ENCODE measurements around the gene GPC3.
"Not testable (repeated sequence)": the region's sequence is repeated elsewhere in the genome, so short reads cannot be mapped to it uniquely, and the experiment has no call there.

GPC3 gene

DNA sequence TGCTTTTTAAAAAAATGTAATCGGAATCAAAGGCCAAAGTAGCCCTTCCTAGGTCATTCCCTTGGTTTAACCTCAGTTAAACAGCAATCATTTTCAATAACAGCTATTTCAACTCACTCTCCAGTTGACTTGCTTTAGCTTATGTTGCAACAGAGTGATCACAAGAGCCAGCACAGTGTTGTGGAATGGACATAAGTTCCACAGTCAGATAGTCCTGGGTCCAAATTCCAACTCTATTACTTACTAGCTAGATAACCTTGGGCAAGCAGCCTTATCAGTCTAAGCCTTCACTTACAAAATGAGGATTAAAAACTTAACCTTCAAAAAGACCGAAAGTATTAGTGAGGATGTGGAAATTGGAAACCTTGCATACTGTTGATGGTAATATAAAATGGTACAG, 9.2 kb upstream of the GPC3 start:
- no peak for DNase-seq

DNA sequence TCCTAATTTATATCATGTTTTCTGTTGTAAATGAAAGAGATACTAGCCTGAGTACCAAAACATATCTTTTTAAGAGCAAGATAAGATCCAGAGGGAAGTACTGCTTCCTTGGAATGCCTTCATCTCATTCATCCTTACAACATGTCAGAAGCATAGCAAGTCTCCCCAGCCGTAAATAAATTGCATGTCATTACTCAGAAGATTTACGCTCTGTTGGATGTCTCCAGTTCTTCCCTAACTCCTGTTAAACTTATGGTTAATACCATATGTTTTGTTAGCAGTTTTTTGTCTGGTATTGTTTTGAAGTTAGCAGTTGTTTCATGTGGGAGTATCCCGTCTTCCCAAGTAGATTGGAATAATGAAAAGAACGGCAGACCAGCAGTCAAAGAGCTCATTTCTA, 7.5 kb upstream of the GPC3 start:
- DNase-seq = no peak

DNA sequence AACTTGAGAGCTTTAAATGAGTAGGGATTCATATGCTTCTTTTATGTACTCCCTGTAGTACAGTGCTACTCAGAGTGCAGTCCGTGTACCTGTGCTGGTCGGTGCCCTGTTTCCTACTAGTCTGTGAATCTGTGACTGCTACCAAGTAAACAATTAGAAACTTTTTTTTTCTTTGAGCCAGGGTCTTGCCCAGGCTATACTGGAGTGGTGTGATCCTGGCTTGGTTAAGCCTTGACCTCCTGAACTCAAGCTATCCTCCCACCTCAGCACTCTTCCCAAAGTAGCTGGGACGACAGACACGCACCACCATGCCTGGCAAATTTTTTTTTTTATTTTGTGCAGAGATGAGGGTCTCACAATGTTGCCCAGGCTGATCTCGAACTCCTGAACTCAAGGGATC, 6.4 kb upstream of the GPC3 start:
- DNase-seq = no peak

DNA sequence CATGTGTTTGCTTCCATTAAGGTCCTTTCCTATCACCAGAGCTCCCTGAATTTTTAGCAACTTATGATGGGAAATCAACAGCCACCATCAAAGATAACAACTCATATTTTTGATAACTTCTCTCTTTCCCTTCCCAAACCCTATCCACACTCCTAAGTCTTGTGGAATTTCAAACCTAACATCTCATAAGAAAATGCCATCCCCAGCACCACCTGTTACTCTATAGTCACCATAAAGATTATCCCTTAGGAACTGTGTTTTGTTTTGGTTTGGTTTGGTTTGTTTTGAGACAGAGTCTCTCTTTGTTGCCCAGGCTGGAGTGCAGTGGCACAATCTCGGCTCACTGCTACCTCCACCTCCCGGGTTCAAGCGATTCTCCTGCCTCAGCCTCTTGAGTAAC, 5.7 kb upstream of the GPC3 start:
- not testable (repeated sequence) for DNase-seq

DNA sequence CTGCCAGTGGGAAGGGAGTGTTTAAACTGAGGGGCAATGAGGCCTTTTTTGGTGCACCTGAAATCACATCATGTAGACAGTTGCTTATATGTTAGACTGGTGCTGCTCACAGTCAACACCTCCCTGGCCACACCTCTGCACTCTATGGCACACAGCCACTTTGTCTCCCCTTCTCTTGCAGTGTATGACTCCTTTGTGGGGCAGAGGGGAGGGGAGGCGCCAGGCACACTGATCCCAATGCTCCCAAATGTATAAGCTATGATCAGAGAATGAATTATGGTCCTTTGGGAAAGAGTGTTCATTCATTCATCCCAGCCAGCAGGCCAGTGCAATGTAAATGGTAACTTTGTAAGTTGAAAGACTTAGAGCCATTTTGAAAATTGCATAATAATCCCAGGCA, 4.6 kb upstream of the GPC3 start:
- DNase-seq = no peak

DNA sequence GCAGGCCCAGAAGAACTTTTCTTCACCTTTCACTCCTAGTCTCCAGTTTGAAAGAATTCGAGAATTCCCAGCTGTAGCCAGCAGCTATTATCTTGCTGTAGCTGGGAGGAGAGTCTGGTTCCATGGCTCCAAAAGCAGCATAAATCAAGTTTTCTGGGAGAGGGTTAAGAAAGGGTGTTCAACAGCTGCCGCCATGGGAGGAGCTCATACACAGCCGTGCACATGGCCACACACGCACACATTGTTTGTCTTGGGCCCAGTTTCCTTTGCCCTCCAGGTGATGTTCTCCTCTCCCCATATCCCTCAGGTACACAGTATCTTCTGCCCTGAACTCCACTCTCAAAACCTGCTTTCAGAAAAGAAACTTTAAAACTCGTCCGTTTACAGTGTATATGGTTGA, 4.1 kb upstream of the GPC3 start:
- DNase-seq = no peak

DNA sequence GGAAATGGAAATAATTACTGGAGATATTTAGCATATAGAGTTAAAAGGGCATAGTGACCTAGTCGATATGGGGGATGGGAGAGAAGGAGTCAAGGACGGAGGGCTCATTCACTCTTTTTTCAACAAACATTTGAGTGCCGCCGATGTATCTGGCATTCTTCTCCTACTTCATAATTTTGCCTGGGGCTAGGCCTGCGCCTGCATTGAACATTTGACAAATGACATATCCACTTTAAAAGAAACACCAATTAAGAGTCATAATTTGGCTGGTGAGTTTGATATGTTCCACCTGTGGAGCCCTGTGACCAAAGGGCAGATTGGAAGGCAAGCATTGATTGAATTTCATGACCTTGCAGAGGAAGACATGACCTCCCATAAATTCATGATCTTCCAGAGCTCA, 2.6 kb upstream of the GPC3 start:
- no peak for DNase-seq

DNA sequence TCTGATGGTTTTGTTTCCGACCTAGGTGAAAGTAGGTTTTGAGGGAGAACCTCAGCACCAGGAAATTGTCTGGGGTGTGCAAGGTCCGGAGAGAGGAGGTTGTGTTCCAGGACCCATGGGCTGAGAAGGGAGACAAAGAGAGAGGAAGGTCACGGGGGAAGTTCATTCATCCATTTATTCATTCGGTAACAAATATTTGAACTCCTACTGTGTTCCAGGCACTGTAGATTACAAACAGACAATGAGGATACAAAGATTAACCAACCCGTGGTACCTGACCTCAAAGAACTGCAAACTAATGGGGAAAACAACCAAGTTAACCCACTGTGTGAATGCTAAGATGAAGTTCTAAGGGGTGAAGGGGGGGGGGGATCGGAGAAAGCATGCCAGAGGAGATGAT, 1.8 kb upstream of the GPC3 start:
- DNase-seq = no peak

DNA sequence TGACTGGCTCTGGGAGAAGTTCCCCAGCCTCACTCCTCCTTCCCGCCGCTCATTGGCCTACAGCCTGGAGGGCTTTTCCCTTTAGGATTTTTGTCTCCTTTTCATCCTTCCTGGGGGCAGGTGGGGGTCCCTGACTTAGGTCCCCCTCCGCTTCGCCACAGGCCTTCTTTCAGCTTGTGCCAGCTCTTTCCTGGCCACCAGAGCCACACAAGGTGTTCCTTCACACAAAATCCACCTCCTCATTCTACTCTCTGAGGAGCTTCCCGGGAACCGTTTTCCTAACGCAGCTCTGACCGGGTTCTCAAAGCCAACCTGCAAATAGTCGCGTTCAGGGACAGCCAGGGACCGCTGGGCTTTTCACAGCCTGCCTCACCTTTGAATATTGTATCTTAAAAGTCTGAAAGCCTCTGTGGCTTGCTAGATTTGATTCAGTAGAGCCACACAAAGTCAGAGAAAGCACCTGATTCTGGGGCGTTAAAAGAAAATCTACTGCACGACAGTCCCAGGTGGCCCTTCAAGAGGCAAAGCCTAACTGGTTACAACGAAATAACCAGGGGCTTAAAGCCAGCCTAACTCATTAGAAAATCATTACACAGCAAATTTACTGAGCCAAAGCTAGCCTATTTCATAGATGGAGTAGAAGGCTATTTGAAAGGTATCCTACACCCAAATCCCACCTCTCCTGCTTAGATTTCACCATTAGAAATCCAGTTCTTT, 731 bp upstream of the GPC3 start:
- no peak for DNase-seq

DNA sequence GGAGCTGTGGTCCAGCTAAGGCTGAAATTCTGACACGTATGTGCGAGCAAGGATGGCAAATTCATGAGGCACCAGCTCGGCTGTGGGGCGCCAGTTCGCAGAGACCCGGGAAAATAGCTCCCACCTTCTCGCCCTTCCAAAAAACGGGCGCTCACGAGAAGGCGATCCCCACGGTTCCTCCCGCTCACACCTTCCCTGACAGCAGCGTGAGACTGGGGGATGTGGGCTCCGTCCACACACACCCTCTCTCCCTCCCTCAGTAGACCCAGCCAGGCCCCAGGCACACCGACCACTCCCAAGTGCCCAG, 584 bp downstream of the GPC3 start:
- DNase-seq = no peak

DNA sequence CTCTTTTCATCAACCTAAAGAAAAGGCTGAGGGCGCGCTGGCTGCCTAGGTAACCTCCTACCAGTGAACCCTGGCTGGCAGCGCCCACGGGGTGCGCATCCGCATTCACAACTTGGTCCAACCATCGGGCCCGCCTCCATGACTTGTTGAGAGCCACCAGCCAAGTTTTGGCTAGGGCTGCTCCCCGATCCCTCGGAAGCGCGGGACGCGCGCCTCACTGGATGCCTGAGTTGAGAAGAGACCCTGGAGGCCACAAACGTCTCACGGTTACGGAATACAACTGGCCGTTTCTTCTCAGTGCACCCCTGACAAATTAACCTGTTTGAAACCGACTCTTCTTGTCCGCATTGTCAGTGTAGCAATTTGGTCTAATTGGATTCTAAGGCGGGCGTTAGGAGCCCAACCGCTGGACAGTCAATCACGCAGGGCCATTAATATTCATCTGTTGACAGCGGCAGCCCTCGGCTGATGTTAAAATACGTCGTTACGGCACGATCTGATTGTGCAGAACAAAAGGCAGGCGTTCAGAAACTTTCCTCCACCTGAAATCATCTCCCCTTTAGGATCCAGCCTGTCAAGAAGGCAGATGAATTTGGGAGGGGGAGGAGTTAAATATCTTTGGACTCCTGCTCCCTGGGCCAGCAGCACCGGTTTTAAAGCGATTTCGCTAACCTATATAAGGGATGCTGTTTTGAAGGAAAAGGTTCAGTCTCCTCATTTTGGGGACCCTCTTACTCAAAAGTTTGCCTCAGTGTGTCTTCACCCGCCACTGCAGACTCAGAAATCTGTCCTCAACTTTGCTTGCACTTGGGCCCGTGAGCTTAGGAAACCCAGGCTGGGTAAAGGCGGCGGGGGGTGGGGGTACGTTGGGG, 1.2 kb downstream of the GPC3 start:
- no peak for DNase-seq

DNA sequence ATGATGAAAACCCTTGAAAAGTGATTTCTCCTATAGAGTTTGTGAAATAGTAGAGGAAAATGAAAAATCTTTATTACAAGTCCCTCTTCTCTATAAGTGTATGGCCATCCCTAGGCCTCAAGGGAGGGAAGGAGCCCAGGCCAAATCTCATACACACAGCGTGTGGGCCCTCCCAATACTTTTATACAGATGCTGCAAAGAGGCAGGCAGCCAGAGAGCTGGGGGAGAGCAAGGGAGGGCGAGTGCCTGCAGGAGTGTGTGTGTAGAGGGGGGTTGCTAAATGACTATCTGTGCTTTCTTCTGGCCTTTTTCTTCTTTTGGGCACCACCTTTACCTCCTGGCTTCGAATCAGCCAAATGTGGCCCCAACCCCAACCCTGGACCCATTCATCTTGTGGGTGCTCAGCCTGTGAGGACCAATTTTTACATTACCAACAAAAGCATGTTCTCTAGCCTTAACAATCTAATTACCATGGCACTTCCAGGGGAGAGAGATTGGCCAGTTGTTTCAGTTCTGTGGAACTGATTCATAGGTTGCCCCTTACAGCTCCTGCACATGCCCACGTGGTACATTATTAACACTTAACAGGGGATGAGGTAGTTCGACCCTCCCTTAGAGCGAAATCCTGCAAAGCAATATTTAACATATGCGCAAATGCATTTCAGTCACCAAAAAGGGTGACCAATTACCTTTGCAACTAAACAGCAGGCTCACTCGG, 2.0 kb downstream of the GPC3 start:
- no peak for DNase-seq

DNA sequence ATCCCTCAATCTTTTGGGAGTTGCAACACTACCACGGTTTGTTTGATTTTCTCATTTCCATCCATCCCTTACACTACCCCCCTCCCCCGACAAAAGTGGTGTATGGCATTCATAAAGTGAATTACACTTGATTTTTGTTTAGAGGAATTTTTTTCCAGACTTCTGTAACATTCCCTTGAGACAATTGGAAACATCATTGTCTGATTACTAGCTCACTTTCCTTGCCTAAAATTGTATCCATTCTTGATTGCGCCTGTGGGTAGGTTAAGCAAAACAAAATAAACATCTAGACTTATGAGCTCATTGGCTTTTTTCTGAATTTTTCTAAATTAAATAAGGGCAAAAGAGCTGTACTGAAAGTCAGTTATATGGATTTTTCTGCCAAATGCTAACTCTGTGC, 3.5 kb downstream of the GPC3 start:
- DNase-seq = no peak

DNA sequence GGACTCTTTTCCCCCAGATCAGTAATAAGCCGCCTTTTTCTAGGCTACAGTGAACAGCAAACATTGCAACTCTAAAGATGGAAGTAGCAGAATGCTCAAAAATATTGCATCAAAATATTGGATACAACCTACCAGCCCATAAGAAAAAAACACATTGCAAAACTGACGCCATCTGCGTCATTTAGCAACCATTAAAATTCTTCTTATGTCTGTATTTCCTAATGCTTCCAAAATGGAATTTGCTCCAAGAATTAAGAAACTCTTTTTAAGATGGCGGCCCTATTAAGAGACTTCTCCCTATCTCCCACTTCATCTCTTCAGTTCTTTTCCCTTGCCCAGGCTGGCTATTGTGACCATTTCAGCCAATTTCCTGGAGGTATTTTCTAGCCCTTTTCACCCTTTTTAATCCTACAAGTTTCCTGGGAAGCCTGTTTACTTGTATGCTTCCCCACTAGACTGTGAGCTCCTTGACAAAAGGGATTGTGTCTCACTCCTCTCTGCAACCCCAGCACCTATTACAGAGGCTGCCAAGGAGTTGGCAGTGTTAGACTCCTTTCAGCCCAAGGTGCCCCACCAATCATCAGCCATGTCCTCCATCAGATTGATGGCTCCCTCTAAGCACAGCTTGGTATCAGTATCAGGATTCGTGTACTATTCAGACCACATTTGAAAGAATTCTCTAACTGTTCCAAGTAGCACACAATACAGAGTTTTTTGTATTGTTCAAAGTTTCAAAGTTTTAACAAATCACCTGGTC, 4.4 kb downstream of the GPC3 start:
- no peak for DNase-seq

DNA sequence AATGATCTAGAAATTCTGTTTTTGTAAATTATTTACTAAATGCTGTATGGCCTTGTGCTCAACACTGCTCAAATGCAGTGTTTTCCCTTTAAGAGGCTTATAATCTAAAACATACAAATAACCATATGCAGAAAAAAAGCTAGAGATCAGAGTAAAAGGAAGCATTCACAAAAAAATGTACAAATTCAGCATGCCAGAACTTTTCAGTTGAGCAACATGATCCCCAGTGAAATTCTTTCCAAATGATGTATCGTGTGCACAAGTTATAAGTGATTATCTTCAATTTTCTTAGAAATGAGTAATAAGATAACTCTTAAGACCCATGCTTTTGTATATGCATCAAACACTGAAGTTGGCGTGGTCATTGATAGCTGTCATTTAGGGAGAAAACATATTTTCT, 5.0 kb downstream of the GPC3 start:
- no peak for DNase-seq

DNA sequence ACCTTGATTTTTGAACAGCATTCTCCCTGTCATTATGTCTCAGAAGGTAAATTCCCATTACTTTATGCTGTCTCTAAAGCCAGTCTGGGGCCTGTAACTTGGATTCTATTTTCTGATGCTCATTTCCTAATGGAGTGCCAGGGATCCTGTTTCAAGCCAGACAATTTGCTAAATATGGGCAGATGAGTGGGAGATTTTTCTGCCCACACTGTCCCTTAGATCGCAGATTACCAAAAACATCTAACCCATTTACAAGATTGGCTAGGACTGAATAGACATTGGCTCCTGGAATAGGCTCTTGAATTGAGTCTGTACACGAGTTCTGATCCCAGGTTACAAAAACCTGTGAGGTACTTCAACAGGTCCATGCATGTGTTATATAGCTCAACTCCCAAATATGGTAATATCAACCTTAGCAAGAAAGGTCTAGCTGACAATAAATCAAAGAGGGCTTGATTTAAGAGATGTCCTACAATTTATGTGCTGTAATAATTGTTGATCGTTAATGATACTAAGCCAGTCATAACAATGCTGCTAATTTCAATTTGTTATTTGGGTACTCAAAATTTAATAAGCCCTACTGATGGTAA, 5.7 kb downstream of the GPC3 start:
- no peak for DNase-seq

DNA sequence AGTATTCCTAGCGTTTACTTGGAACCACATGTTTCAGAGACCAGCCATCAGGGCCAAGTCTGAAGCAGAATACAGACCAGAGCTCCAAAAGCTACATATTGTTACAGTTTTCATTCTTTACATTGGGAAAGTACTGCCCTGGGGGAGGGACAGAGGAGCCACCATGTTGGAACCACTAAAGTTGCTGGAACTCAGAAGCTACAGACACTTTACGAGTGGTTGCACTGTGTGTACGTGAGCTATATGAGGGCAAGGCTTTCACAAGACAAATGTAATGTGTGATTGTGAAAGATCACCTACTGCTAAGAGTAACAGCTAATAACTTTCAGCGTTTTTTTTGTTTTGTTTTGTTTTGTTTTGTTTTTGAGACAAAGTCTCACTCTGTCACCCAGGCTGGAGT, 11.7 kb downstream of the GPC3 start:
- DNase-seq = no peak

DNA sequence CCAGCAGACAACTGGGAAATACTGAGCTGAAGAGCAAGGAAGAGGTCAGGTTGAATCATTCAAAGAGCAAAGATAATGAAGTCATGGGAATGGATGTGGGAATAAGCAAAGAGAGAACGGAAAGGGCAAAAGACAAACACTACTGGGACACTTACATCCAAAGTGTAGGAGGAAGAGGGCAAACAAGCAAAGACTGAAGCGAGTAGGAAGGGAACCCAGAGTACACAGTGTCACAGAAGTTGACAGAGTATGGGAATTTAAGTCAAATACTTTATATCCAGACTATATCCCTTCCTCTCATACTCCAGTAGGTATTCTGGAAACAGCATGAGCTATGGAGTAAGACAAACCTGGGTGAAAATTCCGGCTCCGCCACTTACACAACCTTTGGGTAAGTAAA, 12.5 kb downstream of the GPC3 start:
- no peak for DNase-seq

DNA sequence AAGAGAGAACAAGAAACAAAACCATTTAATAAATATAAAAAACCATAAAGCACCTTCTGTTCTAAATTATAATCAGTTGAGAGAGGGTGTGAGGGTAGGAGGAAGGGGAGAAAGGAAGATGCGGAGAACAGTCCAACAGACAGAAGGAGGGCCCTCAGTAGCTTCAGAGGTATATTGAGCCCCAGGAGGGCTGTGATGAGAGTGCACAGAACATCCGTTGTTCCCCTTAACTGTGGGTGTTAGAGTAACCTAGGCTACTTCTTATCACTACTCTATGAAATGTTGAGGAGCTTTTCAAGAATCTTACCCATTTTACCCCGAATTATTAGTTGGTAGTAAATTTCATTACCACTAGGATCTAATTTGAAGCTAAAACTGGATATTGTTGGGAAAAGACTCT, 13.8 kb downstream of the GPC3 start:
- DNase-seq = no peak

DNA sequence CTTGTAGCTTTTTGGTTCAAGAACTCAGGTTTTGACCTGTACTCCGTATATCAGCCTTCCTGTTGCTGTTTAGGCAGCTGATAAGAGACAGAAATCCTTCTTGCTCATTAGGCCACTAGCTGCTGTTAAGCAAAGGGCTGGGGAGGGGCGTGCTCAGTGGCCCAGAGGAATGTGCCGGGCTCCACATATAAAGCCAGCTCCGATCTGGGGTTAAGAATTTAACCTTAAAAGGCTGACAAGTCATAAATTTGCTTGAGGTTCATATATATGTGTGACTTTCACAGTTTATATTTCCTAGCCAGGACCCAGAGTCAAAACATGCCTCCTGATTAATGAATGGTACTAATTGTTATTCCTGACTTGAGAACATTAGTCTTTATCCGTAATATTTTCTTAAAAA, 15.3 kb downstream of the GPC3 start:
- no peak for DNase-seq

DNA sequence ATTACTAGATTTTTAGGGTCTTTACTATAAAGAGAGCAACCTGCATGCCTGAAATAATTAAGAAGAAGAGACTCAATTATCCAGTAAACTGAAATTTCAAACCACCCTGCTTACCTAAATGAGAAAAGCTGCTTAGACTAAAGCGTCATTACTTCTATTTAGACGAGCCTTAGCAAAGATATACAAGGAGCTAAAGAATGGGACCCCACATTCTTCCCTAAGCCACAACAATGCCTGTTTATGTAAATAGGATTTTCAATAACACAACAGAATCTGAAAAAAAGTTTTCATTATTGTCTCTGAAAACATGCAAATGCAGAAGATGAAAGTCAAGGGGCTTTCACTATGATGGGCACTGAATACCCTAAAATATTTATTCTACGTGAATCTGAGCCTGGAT, 16.2 kb downstream of the GPC3 start:
- DNase-seq = no peak

DNA sequence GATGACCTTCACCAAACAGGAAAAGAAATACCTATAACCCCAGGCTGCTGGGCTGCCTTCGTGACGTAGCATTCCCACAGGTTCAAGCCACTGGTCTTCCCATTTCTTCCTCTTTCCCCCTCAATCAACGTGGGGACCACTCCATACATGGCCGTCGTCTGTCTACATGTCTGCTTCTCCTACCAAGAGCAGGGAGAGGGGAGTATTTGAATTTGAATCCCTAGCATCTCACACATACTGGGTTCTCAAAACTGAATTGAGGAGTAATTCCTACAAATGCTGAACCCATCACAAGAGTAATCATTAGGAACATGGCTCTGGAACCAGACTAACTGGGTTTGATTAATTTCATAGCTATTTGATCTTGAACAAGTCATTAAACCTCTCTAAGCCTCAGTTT, 17.3 kb downstream of the GPC3 start:
- DNase-seq = no peak

DNA sequence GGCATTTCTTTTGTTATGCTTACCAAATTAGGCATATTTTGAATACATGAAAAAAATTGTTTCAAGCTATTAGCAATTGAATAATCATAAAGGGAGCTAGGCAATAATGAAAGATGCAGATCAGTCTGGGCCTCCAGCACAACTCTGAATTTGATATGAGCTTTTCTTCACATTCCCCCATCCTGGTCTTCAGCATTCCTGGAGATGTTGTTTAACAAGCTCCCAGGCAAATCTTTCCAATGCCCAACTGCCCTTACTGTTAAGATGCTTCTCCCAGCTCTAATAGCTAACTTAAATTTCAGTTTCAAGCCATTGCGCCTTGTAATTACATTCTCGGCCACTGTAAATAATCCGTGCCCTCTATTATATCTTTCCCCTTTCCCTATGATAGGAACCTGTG, 19.2 kb downstream of the GPC3 start:
- no peak for DNase-seq
